Fibroblast of lung (primary cell): ENCODE data around the gene RALGAPB. TPM values are rescaled to one million over a fixed set of nuclear protein-coding genes. Genes with fewer than 3 reads are reported as not detected.

Experiments
- DNase-seq, 2 donors: peaks; one replicate each; pipeline versions ENCODE4 v3.0.0 to v3.0.0-alpha.2; 2010; ENCODE audit warnings: low read depth in 2 of 2
- H2AFZ ChIP-seq: 2 replicates; pipeline ENCODE4 v1.5.1; 2012; ENCODE audit warnings: low read length, control low read depth, inconsistent platforms
- H3K27ac ChIP-seq: 2 replicates; pipeline ENCODE4 v1.5.1; 2011; ENCODE audit warnings: low read length, control low read depth; ENCODE audit not compliant: insufficient read depth
- H3K27me3 ChIP-seq: 2 replicates; pipeline ENCODE4 v1.5.1; 2011; ENCODE audit warnings: mild to moderate bottlenecking, low read length; ENCODE audit not compliant: control insufficient read depth, insufficient read depth
- H3K36me3 ChIP-seq: 2 replicates; pipeline ENCODE4 v1.5.1; 2011; ENCODE audit warnings: low read length; ENCODE audit not compliant: control insufficient read depth, insufficient read depth
- H3K4me1 ChIP-seq: 2 replicates; pipeline ENCODE4 v1.5.1; 2011; ENCODE audit warnings: low read length; ENCODE audit not compliant: control insufficient read depth, insufficient read depth; ENCODE audit errors: extremely low read depth
- H3K4me2 ChIP-seq: 2 replicates; pipeline ENCODE4 v1.5.1; 2011; ENCODE audit warnings: low read length, control low read depth; ENCODE audit not compliant: insufficient read depth; ENCODE audit errors: extremely low read depth
- H3K4me3 ChIP-seq, 4 experiments: fragments of 200-600 bp in 1 of 4; sonication (generic) in 1 of 4; replicated peaks in 1 of 4; 2 replicates each; pipeline ENCODE4 v1.5.1; 2011 to 2016; ENCODE audit warnings: low read length in 4 of 4, low read depth in 3 of 4, mild to moderate bottlenecking in 3 of 4, control low read depth in 2 of 4, inconsistent platforms in 1 of 4, mixed read lengths in 1 of 4; ENCODE audit not compliant: insufficient read depth in 1 of 4; ENCODE audit errors: control extremely low read depth in 1 of 4
- H3K79me2 ChIP-seq: 2 replicates; pipeline ENCODE4 v1.5.1; 2012; ENCODE audit warnings: mild to moderate bottlenecking, low read length, inconsistent platforms; ENCODE audit not compliant: control insufficient read depth, insufficient read depth
- H3K9ac ChIP-seq: 2 replicates; pipeline ENCODE4 v1.5.1; 2011; ENCODE audit warnings: mild to moderate bottlenecking, low read length, control low read depth; ENCODE audit not compliant: insufficient read depth
- H3K9me3 ChIP-seq: 2 replicates; pipeline ENCODE4 v1.5.1; 2012; ENCODE audit warnings: low read depth, low read length; ENCODE audit not compliant: control insufficient read depth, insufficient read depth
- H4K20me1 ChIP-seq: 2 replicates; pipeline ENCODE4 v1.5.1; 2011; ENCODE audit warnings: low read length; ENCODE audit not compliant: control insufficient read depth, insufficient read depth; ENCODE audit errors: extremely low read depth
- CTCF ChIP-seq, 2 donors: IDR thresholded peaks in 1 of 2; conservative IDR thresholded peaks in 1 of 2; 1 replicate in 1 of 2; 2 replicates in 1 of 2; pipeline ENCODE4 v1.5.1; 2011 to 2012; ENCODE audit warnings: low read length in 2 of 2, control low read depth in 1 of 2, inconsistent platforms in 1 of 2, low read depth in 1 of 2, mild to moderate bottlenecking in 1 of 2
- EZH2 ChIP-seq: IDR thresholded peaks from 2 replicates; pipeline ENCODE4 v1.5.1; 2012; ENCODE audit warnings: low read length, control low read depth, mild to moderate bottlenecking; ENCODE audit errors: missing control alignments
- polyA plus RNA-seq, 2 donors: library from polyadenylated mRNA; depleted of rRNA in 1 of 2; stranded (reverse) in 1 of 2; unstranded in 1 of 2; fragments of >200 nt; gene quantifications; 2 replicates each; pipeline ENCODE4 v1.2.1, GENCODE V29; 2011 to 2012; ENCODE audit warnings: missing spikeins in 1 of 2
- total RNA-seq: library from RNA; depleted of rRNA; stranded (reverse); fragments of >200 nt; gene quantifications from 2 replicates; pipeline ENCODE4 v1.2.1, GENCODE V29; 2014

The RALGAPB gene
- total and polyA plus RNA-seq, 2 donors (not counting 1 experiment from before 2014, with no cell fraction given) = 19.5 to 31.4 TPM

DNA sequence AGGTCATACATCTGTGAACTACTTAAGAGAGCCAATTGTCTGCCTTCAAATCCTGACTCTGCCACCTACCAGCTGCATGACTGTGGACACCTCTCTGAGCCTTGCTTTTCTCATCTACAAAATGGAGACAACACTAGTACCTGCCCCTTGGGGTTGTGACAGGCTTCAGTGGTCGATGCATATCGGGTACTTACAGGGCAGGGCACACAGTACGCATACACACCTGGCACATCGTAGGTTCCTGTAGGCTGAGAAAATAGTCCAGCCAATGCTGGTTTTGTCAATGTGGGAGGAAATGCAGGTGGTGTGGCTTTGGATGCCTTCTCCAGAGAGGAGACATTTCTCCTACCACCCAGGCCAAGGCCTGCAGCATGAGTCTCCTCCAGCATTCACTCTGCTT is 110.7 kb downstream of the RALGAPB start:
- DNase-seq = no peak
- Histone ChIP-seq H4K20me1 (no peaks in the 10 kb centered on the region), H3K27me3 (peaks cover 9% of the 10 kb centered on the region), H3K79me2 (no peaks in the 10 kb centered on the region), H3K27ac (no peak overlapping the region), H3K9me3 (no peaks in the 10 kb centered on the region), H3K4me3 (no peak overlapping the region), H3K4me1 (no peaks in the 10 kb centered on the region), H2AFZ (no peak overlapping the region), H3K9ac (no peak overlapping the region), H3K4me2 (no peak overlapping the region), H3K36me3 (no peaks in the 10 kb centered on the region)
- TF ChIP-seq CTCF (conservative IDR thresholded peaks at IDR 0.05 in 1 of 2, IDR thresholded peaks at IDR 0.05 in 1 of 2; ENCODE audit: low read depth in 1 of 2, low read length in 2 of 2) = no peak
- no peak for TF ChIP-seq EZH2

DNA sequence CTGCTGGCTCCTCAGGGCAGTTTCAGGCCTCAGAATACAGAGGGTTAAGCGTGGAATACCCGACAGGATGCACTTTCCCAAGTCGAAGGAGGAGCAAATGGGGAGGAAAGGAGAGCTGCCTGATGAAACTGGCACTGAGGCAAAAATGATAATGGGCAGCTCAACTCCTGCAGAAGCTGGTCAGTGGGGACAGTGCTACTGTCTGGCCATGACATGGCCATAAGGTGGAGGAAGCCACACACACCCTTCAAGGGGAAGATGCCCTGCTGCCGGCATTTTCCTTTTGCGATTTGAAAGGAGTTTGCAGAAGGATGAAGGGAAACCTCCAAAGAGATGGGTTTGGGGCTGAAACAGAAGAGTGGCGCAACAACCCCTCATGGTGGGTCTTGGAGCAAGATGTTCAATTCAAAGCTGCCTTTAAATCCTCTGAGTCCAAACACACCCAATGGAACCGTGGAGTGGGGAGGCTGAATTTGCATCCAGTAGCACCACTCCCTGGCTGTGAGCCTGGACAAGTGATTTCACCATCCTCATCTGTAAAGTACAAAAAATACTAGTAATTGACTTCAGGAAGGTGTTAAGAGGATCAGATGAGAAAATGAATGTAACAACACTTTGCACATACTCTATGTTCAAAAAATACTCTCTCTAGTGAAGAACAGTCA is 111.6 kb downstream of the RALGAPB start:
- Histone ChIP-seq H3K79me2 (no peaks in the 10 kb centered on the region), H3K27me3 (peaks cover 9% of the 10 kb centered on the region), H3K27ac (no peak overlapping the region), H2AFZ (no peak overlapping the region), H3K9me3 (no peaks in the 10 kb centered on the region), H3K4me1 (no peaks in the 10 kb centered on the region), H3K4me2 (no peak overlapping the region), H4K20me1 (no peaks in the 10 kb centered on the region), H3K4me3 (no peak overlapping the region), H3K36me3 (no peaks in the 10 kb centered on the region), H3K9ac (no peak overlapping the region)
- DNase-seq = no peak
- TF ChIP-seq EZH2 (no peak), CTCF (conservative IDR thresholded peaks at IDR 0.05 in 1 of 2, IDR thresholded peaks at IDR 0.05 in 1 of 2; ENCODE audit: low read depth in 1 of 2, low read length in 2 of 2) (no peak)

DNA sequence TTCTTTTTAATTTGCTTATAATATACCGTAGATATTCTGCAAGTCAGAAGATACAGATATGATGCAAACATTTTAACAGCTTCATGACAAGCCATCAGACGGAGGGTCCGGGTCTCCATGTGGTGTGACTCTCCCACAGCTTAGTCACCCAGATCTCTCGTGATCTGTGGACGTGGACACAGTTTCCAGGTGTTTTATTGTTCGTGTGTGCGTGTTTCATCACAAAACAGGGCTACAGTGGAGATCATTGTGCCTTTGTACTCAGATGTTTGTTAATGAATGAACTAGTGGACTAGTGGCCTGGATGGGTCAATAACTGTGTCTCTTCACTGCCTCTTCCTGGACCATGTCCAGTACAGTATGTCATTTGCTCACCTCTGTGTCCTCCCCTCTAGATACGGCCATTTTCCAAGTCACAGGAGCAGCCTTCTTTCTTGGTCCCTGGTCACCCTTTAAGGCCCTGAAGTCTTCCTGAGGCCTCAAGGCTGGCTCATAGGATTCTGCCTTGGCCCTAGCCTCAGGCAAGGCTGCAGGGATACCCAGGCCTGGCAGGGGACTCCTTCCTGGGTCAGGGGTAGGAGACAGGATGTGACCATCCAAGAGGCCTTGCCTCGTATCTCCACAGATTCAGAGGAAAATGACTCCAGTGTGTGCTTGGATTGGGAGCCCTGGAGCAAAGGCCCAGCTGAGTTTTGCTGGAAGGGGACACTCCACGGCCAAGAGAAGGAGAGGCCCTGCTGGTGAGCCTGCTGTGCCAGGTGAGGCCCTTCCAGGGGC is 112.9 kb downstream of the RALGAPB start:
- Histone ChIP-seq H3K4me2 (no peak overlapping the region), H3K27ac (no peak overlapping the region)

More for the DNA sequence above, 112.9 kb downstream of the RALGAPB start:
- Histone ChIP-seq H3K9ac (no peak overlapping the region), H3K36me3 (no peaks in the 10 kb centered on the region), H4K20me1 (no peaks in the 10 kb centered on the region), H3K9me3 (no peaks in the 10 kb centered on the region), H3K79me2 (no peaks in the 10 kb centered on the region), H3K27me3 (peaks cover 11% of the 10 kb centered on the region), H2AFZ (no peak overlapping the region), H3K4me1 (no peaks in the 10 kb centered on the region), H3K4me3 (no peak overlapping the region)
- no peak for DNase-seq
- TF ChIP-seq CTCF (conservative IDR thresholded peaks at IDR 0.05 in 1 of 2, IDR thresholded peaks at IDR 0.05 in 1 of 2; ENCODE audit: low read depth in 1 of 2, low read length in 2 of 2) = no peak
- no peak for TF ChIP-seq EZH2
